ENCODE results near the gene CCDC91.
"Not testable (repeated sequence)": the region's sequence is repeated elsewhere in the genome, so short reads cannot be mapped to it uniquely, and the experiment has no call there.

Gene CCDC91

DNA sequence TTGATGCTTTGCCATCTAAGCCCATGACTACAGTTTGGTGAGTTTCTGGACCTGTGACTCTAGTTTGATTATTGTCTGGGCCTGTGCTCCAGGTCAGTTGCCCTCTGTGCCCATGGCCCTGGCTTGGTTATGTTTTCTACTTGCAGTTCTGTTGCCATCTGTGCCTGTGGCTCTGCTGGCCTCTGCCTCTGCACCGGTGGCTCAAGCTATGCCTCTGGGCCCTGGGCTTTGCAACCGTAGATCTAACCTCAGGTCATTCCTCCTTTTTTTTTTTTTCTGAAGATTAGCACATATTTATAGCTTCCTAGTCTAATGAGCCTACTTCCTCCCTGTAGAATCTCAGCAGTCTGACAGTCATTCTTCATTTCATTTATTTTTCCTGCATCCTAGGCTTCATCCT, 161.2 kb downstream of the CCDC91 start:
- no peak for DNase-seq (ENCODE audit: low read depth in 2 of 3, low spot score in 2 of 3)

- DNase-seq (ENCODE audit: low read depth in 2 of 3, low spot score in 2 of 3), result no peak
These were observed 164.9 kb downstream of the CCDC91 start for GRCh38 chr12:28355161-28355560.

DNA sequence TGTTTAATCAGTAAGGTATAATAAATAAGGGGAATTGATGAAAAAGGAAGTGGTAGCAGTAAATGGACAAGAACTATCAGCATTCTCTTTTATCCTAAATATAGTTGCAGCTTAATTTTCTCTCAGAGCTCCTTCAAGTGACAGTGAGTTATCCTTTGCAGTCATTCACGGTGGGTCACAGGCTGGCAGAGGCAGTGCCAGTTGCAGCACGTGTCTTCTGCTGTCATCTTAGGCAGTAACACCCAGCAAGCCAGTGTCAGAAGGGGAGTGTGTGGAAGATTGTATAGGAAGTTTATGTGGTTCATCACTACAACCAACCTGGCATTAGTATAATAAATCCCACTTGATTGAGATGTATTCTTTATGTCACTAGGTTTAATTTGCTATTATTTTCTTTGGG, 170.0 kb downstream of the CCDC91 start:
- DNase-seq (ENCODE audit: low read depth in 2 of 3, low spot score in 2 of 3), result no peak

- DNase-seq (ENCODE audit: low read depth in 2 of 3, low spot score in 2 of 3), result no peak
These were observed 177.1 kb downstream of the CCDC91 start for GRCh38 chr12:28367326-28367725.

DNA sequence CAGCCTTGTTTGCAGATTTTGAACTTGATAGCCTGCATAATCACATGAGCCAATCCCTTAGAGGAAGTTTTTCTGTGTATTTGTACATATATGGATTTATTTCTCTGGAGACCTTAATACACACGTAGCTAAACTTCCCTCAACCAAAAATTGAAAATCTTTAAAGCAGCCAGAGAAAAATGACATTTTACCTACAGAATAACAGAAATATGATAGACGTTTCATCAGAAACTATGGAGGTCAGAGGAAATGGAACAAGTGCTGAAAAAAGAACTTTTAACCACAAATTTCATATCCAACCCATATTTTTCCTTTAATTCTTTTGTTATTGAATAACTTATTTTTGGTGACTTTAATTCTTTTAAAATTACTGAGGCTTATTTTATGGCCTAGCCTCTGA, 177.7 kb downstream of the CCDC91 start:
- no peak for DNase-seq (ENCODE audit: low read depth in 2 of 3, low spot score in 2 of 3)

DNA sequence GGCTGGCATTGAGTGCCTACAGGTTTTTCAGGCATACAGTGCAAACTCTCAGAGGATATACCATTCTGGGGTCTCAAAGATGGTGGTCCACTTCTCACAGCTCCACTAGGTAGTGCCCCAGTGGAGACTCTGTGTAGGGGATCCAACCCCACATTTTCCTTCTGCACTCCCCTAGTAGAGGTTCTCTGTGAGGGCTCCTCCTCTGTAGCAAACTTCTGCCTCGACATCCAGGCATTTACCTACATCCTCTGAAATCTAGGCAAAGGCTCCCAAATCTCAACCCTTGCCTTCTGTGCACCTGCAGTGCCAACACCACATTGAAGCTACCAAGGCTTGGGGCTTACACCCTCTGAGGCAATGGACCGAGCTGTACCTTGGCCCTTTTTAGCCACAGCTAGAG, 179.2 kb downstream of the CCDC91 start:
- no peak for DNase-seq (ENCODE audit: low read depth in 2 of 3, low spot score in 2 of 3)

GRCh38 chr12:28374556-28374955, 184.3 kb downstream of the CCDC91 start:
- DNase-seq (ENCODE audit: low read depth in 2 of 3, low spot score in 2 of 3), result no peak

- no peak for DNase-seq (ENCODE audit: low read depth in 2 of 3, low spot score in 2 of 3)
These were observed 188.5 kb downstream of the CCDC91 start for GRCh38 chr12:28378736-28379135.

DNA sequence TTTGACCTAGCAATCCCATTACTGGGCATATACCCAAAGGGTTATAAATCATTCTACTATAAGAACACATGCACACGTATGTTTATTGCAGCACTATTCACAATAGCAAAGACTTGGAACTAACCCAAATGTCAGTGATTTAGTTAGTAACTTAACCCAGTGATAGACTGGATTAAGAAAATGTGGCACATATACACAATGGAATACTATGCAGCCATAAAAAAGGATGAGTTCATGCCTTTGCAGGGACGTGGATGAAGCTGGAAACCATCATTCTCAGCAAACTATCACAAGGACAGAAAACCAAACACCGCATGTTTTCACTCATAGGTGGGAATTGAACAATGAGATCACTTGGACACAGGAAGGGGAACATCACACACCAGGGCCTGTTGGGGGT, 189.5 kb downstream of the CCDC91 start:
- not testable (repeated sequence) for DNase-seq (ENCODE audit: low read depth in 2 of 3, low spot score in 2 of 3)

GRCh38 chr12:28383368-28383767, 193.1 kb downstream of the CCDC91 start:
- DNase-seq (ENCODE audit: low read depth in 2 of 3, low spot score in 2 of 3), result no peak

- DNase-seq (ENCODE audit: low read depth in 2 of 3, low spot score in 2 of 3), result no peak
These were observed 198.6 kb downstream of the CCDC91 start for GRCh38 chr12:28388879-28389278.

GRCh38 chr12:28390206-28390605, 199.9 kb downstream of the CCDC91 start:
- no peak for DNase-seq (ENCODE audit: low read depth in 2 of 3, low spot score in 2 of 3)

GRCh38 chr12:28390761-28391385, 200.6 kb downstream of the CCDC91 start:
- no peak for DNase-seq (ENCODE audit: low read depth in 2 of 3, low spot score in 2 of 3)

DNA sequence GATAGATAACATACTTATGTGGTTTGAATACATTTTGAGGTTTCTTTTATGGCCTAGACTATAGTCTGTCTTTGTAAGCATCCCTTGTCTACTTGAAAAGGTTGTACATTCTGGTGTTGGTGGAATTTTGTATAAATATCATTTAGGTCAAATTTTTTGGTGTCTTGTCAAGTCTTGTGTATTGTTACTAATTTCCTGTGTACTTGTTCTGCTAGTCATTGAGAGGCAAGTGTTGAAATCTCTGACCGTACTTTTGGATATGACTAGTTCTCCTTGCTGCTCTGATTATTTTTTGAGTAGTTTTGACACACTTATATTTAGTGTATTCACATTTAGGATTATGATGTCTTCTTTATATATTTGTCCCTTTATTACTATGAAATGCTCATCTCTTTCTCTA, 219.6 kb downstream of the CCDC91 start:
- no peak for DNase-seq (ENCODE audit: low read depth in 2 of 3, low spot score in 2 of 3)

DNA sequence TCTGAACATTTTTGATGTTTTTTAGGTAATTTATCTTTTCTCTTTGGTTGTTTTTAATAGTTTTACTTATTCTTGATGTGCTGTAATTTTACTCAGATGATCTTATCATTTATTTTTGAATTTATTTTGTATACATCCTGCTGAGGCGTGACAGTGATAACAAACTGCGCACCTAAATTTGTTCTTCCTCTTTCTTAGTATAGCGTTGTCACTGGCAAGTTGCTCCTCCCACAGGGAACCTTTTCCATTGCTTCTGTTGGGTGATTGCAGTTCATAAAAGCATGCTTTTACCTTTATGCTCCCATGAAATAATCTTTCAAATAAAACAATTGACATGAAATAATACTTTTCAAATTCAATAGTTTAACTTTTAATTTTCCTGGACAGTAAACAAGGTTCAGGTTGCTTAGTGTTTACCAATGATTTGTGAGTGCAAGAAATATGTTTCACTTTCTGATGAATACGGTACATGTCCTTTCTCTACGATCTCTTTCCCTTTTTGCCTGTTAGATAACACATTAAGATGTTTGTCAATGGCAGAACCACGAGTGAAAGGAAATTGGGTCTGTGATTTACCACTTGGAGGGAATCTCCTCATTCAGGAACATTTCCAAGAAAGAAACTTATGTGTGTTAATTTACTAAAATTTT, 223.3 kb downstream of the CCDC91 start:
- DNase-seq (ENCODE audit: low read depth in 2 of 3, low spot score in 2 of 3), result no peak

DNA sequence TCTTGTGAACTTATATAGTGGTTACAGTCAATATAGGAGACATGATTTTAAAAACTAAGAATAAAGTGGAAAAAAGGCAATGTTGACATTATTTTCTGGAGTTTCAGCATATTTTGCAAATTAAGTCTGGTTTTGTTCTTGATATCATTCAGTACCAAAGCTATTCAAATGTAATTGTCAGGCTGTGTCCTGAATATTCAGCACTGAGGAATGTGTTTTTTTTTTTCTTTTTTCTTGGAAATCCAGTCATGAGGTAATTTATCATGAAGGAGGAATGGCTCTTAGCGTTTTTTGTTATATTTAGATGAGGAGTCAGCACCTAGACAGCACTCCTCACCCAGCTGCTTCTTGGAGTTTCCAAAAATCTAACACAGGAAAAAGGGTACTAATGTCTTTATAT, 225.5 kb downstream of the CCDC91 start:
- no peak for DNase-seq (ENCODE audit: low read depth in 2 of 3, low spot score in 2 of 3)

- DNase-seq (ENCODE audit: low read depth in 2 of 3, low spot score in 2 of 3), result no peak
These were observed 231.1 kb downstream of the CCDC91 start for GRCh38 chr12:28421374-28421773.

GRCh38 chr12:28424965-28425364, 234.7 kb downstream of the CCDC91 start:
- no peak for DNase-seq (ENCODE audit: low read depth in 2 of 3, low spot score in 2 of 3)

- no peak for DNase-seq (ENCODE audit: low read depth in 2 of 3, low spot score in 2 of 3)
These were observed 235.3 kb downstream of the CCDC91 start for GRCh38 chr12:28425526-28425925.

DNA sequence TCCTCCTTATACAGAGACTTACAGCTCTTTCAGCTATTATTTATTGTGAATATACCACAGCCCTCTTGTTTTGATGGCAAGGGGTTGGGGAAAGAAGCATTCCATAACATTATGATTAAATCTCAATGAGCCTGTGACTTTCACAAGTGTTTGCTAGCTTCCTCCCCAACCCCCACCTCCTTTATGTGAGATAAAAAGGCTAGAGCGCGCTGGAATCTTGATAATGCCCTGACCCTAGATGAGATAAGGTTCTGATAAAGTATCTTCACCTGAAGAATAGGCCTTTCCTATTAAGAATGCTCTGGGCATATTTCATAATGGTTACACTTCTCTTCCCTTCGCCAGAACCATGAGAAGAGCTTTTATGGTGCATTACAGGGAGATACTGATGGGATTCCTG, 236.8 kb downstream of the CCDC91 start:
- DNase-seq (ENCODE audit: low read depth in 2 of 3, low spot score in 2 of 3), result no peak

DNA sequence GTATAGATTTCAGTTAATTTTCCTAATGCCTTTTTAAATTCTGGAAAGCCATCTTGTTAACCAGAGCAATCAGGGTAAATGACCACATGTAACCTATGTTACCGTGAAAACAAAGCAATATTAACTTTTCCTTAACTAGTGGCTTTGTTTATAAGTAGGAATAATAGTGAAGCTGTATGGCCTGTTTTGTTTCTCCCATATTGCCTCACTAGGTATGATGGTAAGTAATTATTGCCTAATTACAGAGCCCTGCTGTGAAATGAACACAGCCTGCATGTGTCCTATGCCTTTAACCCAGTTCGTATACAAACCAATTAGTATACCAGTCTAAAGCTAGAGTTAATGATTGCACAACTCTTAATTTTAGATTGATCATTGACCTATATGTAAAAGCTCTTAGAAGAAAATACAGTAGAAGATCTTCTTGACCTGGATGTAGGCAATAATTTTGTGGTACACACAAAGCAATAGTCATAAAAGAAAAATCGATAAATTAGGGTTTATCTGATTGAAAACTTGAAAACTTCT, 249.9 kb downstream of the CCDC91 start:
- DNase-seq (ENCODE audit: low read depth in 2 of 3, low spot score in 2 of 3), result no peak

DNA sequence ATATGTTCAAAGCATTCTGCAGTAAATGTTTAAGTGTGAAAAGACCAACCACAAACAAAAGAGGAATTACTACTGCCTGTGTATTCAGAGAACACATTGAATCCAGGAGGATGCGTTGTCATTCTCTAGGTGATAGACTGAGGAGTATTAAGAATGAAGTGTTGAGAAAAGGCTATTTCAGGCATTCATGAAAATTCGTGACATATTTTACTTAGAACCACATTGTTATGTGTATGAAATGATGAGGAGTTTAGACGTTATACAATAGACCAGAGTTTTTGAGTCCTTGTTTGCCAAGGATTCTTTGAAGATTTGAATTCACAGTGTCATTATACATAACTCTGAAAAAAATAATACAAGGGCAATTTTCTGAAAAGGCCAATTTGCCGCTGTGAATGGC, 251.8 kb downstream of the CCDC91 start:
- DNase-seq (ENCODE audit: low read depth in 2 of 3, low spot score in 2 of 3), result no peak

DNA sequence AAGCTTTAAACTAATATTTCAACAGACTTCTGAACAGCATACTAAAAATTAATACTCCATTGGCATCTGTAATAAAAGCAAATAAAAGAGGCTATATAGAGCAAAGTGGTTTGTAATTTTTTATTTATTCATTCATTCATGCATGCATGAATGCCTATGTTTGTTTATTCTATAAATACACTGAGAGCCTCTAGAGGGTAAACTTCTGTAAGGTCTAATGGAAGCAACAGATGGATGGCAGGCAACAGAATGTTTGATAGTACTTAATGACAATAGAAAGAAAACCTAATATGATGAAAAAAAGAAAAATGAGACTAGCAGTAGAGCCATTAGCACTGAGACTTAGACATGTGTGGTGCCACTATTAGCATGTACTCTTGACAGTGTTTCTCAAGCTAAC, 253.1 kb downstream of the CCDC91 start:
- no peak for DNase-seq (ENCODE audit: low read depth in 2 of 3, low spot score in 2 of 3)
